Pulmonary artery endothelial cell (primary cell): ENCODE data around the gene VWA5B2. TPM values are rescaled to one million over a fixed set of nuclear protein-coding genes. Genes with fewer than 3 reads are reported as not detected.

ENCODE experiments used
- DNase-seq: peaks from one replicate; pipeline ENCODE4 v3.0.0-alpha.2; 2011; ENCODE audit warnings: low read depth, low spot score
- total RNA-seq: library from RNA; depleted of rRNA; stranded (reverse); fragments of >200 nt; gene quantifications from 2 replicates; pipeline ENCODE4 v1.2.3, GENCODE V29; 2014

VWA5B2 gene
- total RNA-seq, 1 donor from 2014 or later = not detected

DNA sequence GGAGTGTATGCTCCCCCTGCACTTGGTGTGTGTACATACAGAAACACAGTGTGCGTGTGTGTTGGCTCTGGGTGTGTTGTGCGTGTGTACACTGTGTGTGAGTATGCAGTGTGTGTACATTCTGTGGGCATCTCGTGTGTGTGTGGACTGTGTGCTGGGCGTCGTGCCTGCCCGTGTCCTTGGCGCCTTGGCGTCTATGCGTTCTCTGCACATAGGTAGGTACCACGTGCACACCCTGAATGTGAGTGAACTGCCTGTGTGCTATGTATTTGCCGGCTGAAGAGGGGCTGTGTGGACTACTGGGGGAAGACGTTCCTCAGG, 46.0 kb downstream of the VWA5B2 start:
- no peak for DNase-seq

DNA sequence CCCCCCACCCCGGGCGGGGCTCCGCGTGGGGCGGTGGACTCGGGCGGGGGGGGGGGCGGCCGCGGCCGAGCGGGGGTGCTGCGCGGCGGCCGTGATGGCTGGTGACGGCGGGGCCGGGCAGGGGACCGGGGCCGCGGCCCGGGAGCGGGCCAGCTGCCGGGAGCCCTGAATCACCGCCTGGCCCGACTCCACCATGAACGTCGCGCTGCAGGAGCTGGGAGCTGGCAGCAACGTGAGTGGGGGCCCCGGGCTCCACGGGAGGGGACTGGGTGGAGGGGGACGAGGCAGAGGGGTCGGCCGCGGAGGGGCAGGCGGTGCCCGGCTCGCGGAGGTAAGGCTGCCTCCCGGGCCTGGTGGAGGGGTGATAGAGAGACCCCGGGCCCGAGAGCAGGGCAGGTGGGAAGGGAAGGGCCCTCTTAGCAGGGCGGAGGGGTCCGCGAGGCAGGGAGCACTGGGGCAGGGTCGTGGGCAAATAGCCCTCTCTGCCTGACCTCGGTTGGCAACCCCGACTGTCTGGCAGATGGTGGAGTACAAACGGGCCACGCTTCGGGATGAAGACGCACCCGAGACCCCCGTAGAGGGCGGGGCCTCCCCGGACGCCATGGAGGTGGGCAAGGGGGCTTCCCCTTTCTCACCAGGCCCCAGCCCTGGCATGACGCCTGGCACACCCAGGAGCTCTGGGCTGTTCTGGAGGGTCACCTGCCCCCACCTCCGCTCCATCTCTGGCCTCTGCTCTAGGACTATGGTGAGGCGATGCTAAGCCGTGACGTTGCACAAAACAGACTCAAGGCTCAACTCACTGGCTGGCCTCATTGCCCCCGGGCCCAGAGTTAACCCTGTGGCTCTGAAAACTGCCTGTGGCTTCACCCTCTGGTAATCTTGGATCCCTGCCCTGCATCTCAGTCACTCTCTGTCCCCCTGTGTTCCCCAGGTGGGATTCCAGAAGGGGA, 46.9 kb downstream of the VWA5B2 start, which contains the start of gene ECE2:
Gene ECE2, plus strand, starts transcription at position 62 of the 950 bp plus-strand sequence. Its CDS starts 132 bp downstream, at position 194.
- DNase-seq = no peak

DNA sequence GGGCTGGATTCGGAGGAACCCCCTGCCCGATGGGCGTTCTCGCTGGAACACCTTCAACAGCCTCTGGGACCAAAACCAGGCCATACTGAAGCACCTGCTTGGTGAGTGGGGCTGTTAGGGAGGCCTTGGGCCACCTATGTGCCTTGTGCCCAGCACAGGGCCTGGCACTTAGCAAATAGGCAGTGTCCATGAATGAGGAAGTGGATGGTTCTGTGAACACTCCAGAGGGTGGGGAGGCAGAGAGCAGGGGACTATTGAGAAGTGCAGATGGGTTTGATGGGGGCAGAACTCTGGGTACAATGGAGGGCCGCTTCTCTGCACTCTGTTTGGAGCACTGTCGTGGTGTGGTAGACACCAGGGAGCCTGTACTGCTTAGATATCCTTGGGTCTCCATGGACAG, 48.0 kb downstream of the VWA5B2 start:
- DNase-seq = no peak

DNA sequence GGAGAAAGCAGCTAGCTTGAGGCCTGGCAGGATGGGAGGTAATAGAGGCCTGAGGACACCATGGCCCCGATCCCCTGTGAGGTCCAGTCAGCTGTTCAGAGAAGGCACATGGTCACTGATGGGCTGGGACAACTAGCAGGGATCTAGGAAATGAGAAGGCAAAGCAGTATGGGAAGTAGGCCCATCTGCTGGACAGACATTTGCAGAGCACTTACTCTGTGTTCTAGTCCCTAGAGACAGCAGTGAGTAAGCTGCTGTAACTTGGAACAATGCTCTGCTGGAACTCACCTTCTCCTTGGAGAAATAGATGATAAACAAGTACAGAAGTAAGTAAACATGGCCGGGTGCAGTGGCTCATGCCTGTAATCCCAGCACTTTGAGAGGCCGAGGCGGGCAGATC, 53.6 kb downstream of the VWA5B2 start:
- DNase-seq = no peak

DNA sequence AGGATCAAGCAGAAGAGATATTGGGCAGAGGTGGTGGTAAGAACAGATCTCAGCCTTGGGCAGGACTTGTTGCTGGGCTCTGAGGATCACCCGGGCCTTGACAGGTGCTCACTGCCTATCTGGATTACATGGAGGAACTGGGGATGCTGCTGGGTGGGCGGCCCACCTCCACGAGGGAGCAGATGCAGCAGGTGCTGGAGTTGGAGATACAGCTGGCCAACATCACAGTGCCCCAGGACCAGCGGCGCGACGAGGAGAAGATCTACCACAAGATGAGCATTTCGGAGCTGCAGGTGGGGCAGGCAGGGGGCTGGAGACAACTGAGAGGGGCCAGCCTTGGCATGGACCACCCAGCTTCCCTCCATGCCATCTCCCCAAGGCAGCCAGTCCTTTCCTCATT, 54.3 kb downstream of the VWA5B2 start:
- no peak for DNase-seq

DNA sequence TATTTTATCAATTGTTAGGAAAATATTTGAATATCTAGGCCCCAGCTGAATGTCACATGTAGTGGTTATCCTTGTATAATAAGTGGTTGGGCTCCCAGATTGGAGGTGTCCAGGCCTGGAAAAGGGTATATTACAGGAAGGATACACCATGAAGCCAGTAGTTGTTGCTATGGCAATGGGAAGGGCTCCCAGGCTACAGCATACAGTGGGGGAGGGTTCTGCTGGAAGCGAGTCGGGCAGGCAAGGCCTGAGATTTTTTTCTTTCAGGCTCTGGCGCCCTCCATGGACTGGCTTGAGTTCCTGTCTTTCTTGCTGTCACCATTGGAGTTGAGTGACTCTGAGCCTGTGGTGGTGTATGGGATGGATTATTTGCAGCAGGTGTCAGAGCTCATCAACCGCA, 55.3 kb downstream of the VWA5B2 start:
- peak; percentile 64 for DNase-seq

DNA sequence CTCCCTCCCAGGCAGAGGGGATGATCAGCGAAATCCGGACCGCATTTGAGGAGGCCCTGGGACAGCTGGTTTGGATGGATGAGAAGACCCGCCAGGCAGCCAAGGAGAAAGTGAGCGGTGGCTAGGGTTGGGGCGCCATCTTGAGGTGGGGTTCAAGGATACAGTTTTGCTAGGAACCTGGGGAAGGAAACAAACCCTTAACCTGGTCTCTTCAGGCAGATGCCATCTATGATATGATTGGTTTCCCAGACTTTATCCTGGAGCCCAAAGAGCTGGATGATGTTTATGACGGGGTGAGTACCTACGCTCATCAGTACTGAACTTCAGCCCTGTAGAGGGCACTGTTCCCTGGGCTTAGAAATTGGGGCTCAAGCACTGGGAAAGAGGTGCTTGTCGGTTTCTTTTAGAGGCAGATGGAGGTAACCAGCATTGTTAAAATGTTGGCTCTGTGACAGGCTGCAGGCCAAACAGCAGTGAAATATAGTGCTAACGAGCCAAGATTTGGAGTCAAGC, 60.1 kb downstream of the VWA5B2 start:
- DNase-seq = no peak

DNA sequence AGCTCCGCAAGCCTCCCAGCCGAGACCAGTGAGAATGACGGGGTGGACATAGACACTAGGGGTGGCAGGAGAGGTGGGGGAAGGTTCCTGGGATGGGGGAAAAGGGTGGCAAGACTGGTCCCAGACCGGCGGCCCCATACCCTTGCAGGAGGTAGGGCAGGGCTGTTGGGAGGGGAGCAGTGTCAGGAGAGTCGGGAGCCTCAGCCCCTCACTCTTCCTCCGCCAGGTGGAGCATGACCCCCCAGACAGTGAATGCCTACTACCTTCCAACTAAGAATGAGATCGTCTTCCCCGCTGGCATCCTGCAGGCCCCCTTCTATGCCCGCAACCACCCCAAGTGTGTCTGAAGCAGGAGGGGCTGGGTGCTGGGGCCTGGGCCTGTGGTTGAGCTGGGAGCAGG, 60.9 kb downstream of the VWA5B2 start:
- no peak for DNase-seq

DNA sequence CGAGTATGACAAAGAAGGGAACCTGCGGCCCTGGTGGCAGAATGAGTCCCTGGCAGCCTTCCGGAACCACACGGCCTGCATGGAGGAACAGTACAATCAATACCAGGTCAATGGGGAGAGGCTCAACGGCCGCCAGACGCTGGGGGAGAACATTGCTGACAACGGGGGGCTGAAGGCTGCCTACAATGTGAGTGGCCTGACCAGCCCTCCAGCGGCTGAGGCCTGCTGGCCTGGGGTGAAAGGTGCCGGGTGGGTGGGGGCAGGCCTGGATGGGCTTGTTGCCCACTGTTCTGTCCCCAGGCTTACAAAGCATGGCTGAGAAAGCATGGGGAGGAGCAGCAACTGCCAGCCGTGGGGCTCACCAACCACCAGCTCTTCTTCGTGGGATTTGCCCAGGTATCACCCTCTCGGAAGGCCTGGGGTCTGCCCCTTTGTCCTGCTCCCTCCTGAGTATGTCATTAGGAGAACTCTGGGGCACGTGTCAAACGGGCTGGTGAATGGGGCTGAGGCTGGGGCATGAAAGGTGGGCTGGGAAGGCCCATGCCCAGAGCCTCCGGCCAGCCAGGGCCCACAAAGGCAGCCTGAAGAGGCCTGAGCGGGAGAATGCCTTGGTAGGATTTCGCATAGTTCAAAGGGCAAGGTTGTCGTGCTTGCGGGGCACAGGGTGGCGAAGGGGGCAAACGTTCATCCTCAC, 61.8 kb downstream of the VWA5B2 start:
- no peak for DNase-seq

Other genes starting within 250 kb of the VWA5B2 start
- gene ABCC5, start 211.7 kb upstream of the VWA5B2 start, total RNA-seq = 12.0 and 16.7 TPM in 2 replicates
- not detected in 2 replicates for gene HTR3D, start 197.8 kb upstream of the VWA5B2 start, total RNA-seq
- not detected in 2 replicates for gene HTR3C, start 176.5 kb upstream of the VWA5B2 start, total RNA-seq
- gene HTR3E, start 132.5 kb upstream of the VWA5B2 start, total RNA-seq = not detected in 2 replicates
- 41.0 and 53.0 TPM in 2 replicates for gene EIF2B5, start 94.2 kb upstream of the VWA5B2 start, total RNA-seq
- 21.2 and 30.0 TPM in 2 replicates for gene DVL3, start 74.2 kb upstream of the VWA5B2 start, total RNA-seq
- 413 and 506 TPM in 2 replicates for gene AP2M1, start 54.7 kb upstream of the VWA5B2 start, total RNA-seq
- gene ABCF3, start 43.4 kb upstream of the VWA5B2 start, total RNA-seq = 52.1 and 69.1 TPM in 2 replicates
- 23.6 and 25.7 TPM in 2 replicates for gene ALG3, start 19.4 kb downstream of the VWA5B2 start, total RNA-seq
- 4.3 and 4.7 TPM in 2 replicates for gene EEF1AKMT4, start 20.1 kb downstream of the VWA5B2 start, total RNA-seq
- 0.07 TPM in 1 of 2 replicates, not detected in the other for gene CAMK2N2, start 32.0 kb downstream of the VWA5B2 start, total RNA-seq
- not detected in 2 replicates for gene ECE2, start 46.4 kb downstream of the VWA5B2 start, total RNA-seq
- gene PSMD2, start 69.7 kb downstream of the VWA5B2 start, total RNA-seq = 780 and 805 TPM in 2 replicates
- gene EIF4G1, start 85.0 kb downstream of the VWA5B2 start, total RNA-seq = 340 and 432 TPM in 2 replicates
- gene FAM131A, start 108.0 kb downstream of the VWA5B2 start, total RNA-seq = 40.4 and 44.6 TPM in 2 replicates
- gene CLCN2, start 132.0 kb downstream of the VWA5B2 start, total RNA-seq = 2.2 and 2.6 TPM in 2 replicates
- 106 and 115 TPM in 2 replicates for gene POLR2H, start 132.1 kb downstream of the VWA5B2 start, total RNA-seq
- gene THPO, start 148.6 kb downstream of the VWA5B2 start, total RNA-seq = 0.07 TPM in 1 of 2 replicates, not detected in the other
- gene CHRD, start 150.5 kb downstream of the VWA5B2 start, total RNA-seq = 0.11 and 0.20 TPM in 2 replicates